Esophagus (tissue), 2 donors: ENCODE data around the gene TNIP1. TPM values are rescaled to one million over a fixed set of nuclear protein-coding genes. Genes with fewer than 3 reads are reported as not detected.

Source experiments
- H3K27ac ChIP-seq, 2 donors: one replicate each; pipeline ENCODE4 v1.5.1; 2013; ENCODE audit warnings: low read depth in 2 of 2, mild to moderate bottlenecking in 2 of 2, inconsistent platforms in 1 of 2, low read length in 1 of 2, moderate library complexity in 1 of 2
- H3K27me3 ChIP-seq, 2 donors: one replicate each; pipeline ENCODE4 v1.6.1; 2013; ENCODE audit warnings: low read length in 2 of 2, control low read depth in 1 of 2, mild to moderate bottlenecking in 1 of 2; ENCODE audit not compliant: insufficient read depth in 2 of 2, control insufficient read depth in 1 of 2
- H3K36me3 ChIP-seq, 2 donors: one replicate each; pipeline ENCODE4 v1.6.1; 2013; ENCODE audit warnings: low read length in 1 of 2; ENCODE audit not compliant: control insufficient read depth in 2 of 2, insufficient read depth in 2 of 2
- H3K4me1 ChIP-seq, 2 donors: one replicate each; pipeline ENCODE4 v1.6.1; 2013; ENCODE audit warnings: low read length in 1 of 2; ENCODE audit not compliant: control insufficient read depth in 2 of 2, insufficient read depth in 2 of 2
- H3K4me3 ChIP-seq, 2 donors: one replicate each; pipeline ENCODE4 v1.5.1; 2013; ENCODE audit warnings: low read length in 2 of 2, mild to moderate bottlenecking in 2 of 2, low read depth in 1 of 2, moderate library complexity in 1 of 2
- H3K9me3 ChIP-seq, 2 donors: one replicate each; pipeline ENCODE4 v1.6.1; 2013; ENCODE audit warnings: mild to moderate bottlenecking in 2 of 2, low read depth in 1 of 2, low read length in 1 of 2, moderate library complexity in 1 of 2; ENCODE audit not compliant: control insufficient read depth in 2 of 2, insufficient read depth in 1 of 2
- WGBS, 2 donors: extraction: QIAGEN DNeasy Blood & Tissue Kit; methylation state at CpG; one replicate each; pipeline ENCODE4 v1.1.7; 2013; 5-methylcytosine and 5-hydroxymethylcytosine counted together
- polyA plus RNA-seq, 2 donors: library from polyadenylated mRNA; stranded (reverse); fragments of 200-250 nt; gene quantifications; one replicate each; pipeline ENCODE4 v1.2.3, GENCODE V29; 2013
- donor health status: healthy with polysubstance abuse.
- donor health status: Bipolar disorder and iron deficiency.

TNIP1 gene
- polyA plus RNA-seq, 2 donors = 68.3 to 140 TPM

- Histone ChIP-seq H3K9me3 (no peaks in the 10 kb centered on the region), H3K27me3 (no peaks in the 10 kb centered on the region), H3K36me3 (peaks cover 0 to 2% of the 10 kb centered on the region in 2 donors), H3K27ac (no peak overlapping the region), H3K4me3 (no peak overlapping the region), H3K4me1 (no peaks in the 10 kb centered on the region)
- WGBS, 2 donors = 75 to 76% methylated on average over 3 of the region's 3 CpGs
These were observed 91.1 kb downstream of the TNIP1 start for GRCh38 chr5:150989695-150990094.

GRCh38 chr5:150987746-150988145 is 93.1 kb downstream of the TNIP1 start:
- Histone ChIP-seq H3K4me3 (no peak overlapping the region), H3K9me3 (no peaks in the 10 kb centered on the region), H3K27me3 (no peaks in the 10 kb centered on the region), H3K4me1 (no peaks in the 10 kb centered on the region), H3K36me3 (peaks cover 0 to 2% of the 10 kb centered on the region in 2 donors), H3K27ac (no peak overlapping the region)
- WGBS, 2 donors = 42 to 51% methylated on average over 3 of the region's 3 CpGs

Other genes with a start within 250 kb of the TNIP1 start
- gene IRGM, start 234.5 kb downstream of the TNIP1 start, polyA plus RNA-seq = under 1 TPM in 1 of 2 donors, not detected in 1; 0.05 TPM
- 10 to 100 TPM in 1 of 2 donors, 1 to 10 TPM in 1; 4.0 to 12.6 TPM for gene ZNF300, start 176.1 kb downstream of the TNIP1 start, polyA plus RNA-seq
- gene GPX3, start 60.4 kb downstream of the TNIP1 start, polyA plus RNA-seq = 100 to 1,000 TPM; 143 to 277 TPM
- 10 to 100 TPM; 10.7 to 23.2 TPM for gene ANXA6, start 76.7 kb upstream of the TNIP1 start, polyA plus RNA-seq
- gene CCDC69, start 143.1 kb upstream of the TNIP1 start, polyA plus RNA-seq = 10 to 100 TPM; 24.2 to 32.4 TPM
- gene GM2A, start 172.2 kb upstream of the TNIP1 start, polyA plus RNA-seq = 10 to 100 TPM; 43.4 to 80.7 TPM
- not detected for gene SLC36A3, start 222.7 kb upstream of the TNIP1 start, polyA plus RNA-seq